Measurements from ENCODE around the gene PLET1.
A peak's percentile ranks its signal among the peaks of the same experiment; 100 is the strongest.

PLET1 gene

GRCh38 chr11:112223754-112224532 lies 36.7 kb downstream of the PLET1 start:
- Mint-ChIP-seq H3K9me3 (no peaks in the 10 kb centered on the region), H3K27me3 (no peaks in the 10 kb centered on the region), H3K27ac (no peak overlapping the region), H3K4me3 (no peak overlapping the region), H3K36me3 (ENCODE audit: low read depth) (peaks cover 18% of the 10 kb centered on the region), H3K4me1 (ENCODE audit: low read depth) (peaks cover 30% of the 10 kb centered on the region)
- intact Hi-C loops (cut with micrococcal nuclease) = no loop called here

DNA sequence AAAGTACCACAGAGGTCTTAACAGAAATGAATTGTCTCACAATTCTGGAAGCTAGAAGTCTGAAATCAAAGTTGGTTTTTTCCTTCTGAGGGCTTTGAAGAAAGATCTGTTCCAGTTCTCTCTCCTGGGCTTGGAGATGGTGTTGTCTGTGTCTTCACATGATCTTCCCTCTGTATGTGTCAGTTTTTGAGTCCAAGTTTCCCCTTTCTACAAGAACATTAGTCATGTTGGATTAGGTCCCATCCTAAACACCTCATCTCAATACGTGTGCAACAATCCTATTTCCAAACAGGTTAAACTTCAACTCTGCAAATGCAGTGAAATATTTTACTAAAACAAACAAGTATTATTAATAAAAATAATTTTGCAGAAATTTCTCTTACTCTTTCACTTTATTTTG lies 37.5 kb downstream of the PLET1 start:
- peaks cover 24% of the 10 kb centered on the region for H3K4me1 Mint-ChIP-seq (ENCODE audit: low read depth)
- no peaks in the 10 kb centered on the region for H3K27me3 Mint-ChIP-seq
- peaks cover 9% of the 10 kb centered on the region for H3K36me3 Mint-ChIP-seq (ENCODE audit: low read depth)
- no peaks in the 10 kb centered on the region for H3K9me3 Mint-ChIP-seq
- no peak overlapping the region for H3K27ac Mint-ChIP-seq
- no peak overlapping the region for H3K4me3 Mint-ChIP-seq
- intact Hi-C loops (cut with micrococcal nuclease) = no loop called here

DNA sequence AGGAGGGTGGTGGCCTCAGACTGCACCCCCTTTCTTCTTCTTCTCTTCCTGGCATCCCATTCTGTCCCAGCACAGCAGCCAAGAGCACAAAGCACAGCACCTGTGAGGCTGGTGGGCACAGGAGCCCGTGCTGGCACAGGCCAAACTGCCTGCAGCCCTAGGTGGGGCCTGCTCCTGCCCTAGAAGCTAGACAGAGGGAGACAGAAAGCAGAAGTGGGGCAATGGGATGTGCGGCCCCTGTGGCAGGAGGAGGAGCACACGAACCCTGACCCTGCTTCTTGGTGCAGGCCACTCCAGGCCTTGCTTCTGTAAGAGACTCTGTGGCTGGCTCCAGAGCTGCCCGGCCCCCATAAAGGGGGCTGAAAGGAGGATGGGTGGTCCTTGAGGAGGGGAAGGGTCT lies 38.4 kb downstream of the PLET1 start:
- intact Hi-C loops (cut with micrococcal nuclease) = no loop called here
- Mint-ChIP-seq H3K27ac (peak overlapping the region; percentile 53), H3K4me3 (no peak overlapping the region), H3K4me1 (ENCODE audit: low read depth) (peaks cover 17% of the 10 kb centered on the region), H3K9me3 (no peaks in the 10 kb centered on the region), H3K27me3 (no peaks in the 10 kb centered on the region), H3K36me3 (ENCODE audit: low read depth) (peaks cover 8% of the 10 kb centered on the region)

- peaks cover 6% of the 10 kb centered on the region for H3K36me3 Mint-ChIP-seq (ENCODE audit: low read depth)
- H3K9me3 Mint-ChIP-seq = no peaks in the 10 kb centered on the region
- H3K4me1 Mint-ChIP-seq (ENCODE audit: low read depth) = peaks cover 13% of the 10 kb centered on the region
- intact Hi-C loops (cut with micrococcal nuclease) = loop anchor here (2.0 kb wide), 1 partner anchor 333 kb away; no protein-coding TSS in a partner anchor
- H3K27me3 Mint-ChIP-seq = no peaks in the 10 kb centered on the region
- no peak overlapping the region for H3K4me3 Mint-ChIP-seq
- H3K27ac Mint-ChIP-seq = no peak overlapping the region
These were observed 39.3 kb downstream of the PLET1 start for GRCh38 chr11:112221274-112221835.

GRCh38 chr11:112219476-112220232 lies 41.0 kb downstream of the PLET1 start:
- Mint-ChIP-seq H3K9me3 (no peaks in the 10 kb centered on the region), H3K36me3 (ENCODE audit: low read depth) (no peaks in the 10 kb centered on the region), H3K4me1 (ENCODE audit: low read depth) (peaks cover 13% of the 10 kb centered on the region), H3K27me3 (no peaks in the 10 kb centered on the region), H3K27ac (peak overlapping the region; percentile 45), H3K4me3 (no peak overlapping the region)
- intact Hi-C loops (cut with micrococcal nuclease) = loop anchor here (1.0 to 2.0 kb wide), 2 partner anchors 61 to 335 kb away; no protein-coding TSS in a partner anchor

GRCh38 chr11:112216561-112217105 lies 44.0 kb downstream of the PLET1 start:
- H3K27me3 Mint-ChIP-seq = no peaks in the 10 kb centered on the region
- peaks cover 6% of the 10 kb centered on the region for H3K4me1 Mint-ChIP-seq (ENCODE audit: low read depth)
- H3K4me3 Mint-ChIP-seq = no peak overlapping the region
- no peaks in the 10 kb centered on the region for H3K36me3 Mint-ChIP-seq (ENCODE audit: low read depth)
- H3K27ac Mint-ChIP-seq = no peak overlapping the region
- H3K9me3 Mint-ChIP-seq = no peaks in the 10 kb centered on the region
- intact Hi-C loops (cut with micrococcal nuclease) = no loop called here

DNA sequence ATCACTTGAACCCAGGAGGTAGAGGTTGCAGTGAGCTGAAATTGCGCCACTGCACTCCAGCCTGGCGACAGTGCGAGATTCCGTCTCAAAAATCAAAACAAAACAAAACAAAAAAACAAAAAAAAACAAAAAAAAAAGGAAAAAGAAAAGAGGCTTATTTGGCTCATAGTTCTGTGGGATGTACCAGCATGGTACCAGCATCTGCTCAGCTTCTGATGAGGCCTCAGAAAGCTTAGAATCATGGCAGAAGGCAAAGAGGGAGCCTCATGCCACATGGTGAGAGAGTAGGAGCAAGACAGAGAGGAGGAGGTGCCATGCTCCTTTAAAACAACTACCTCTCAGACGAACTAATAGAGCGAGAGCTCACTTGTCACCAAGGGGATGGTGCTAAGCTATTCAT lies 45.0 kb downstream of the PLET1 start:
- H3K27me3 Mint-ChIP-seq = no peaks in the 10 kb centered on the region
- intact Hi-C loops (cut with micrococcal nuclease) = no loop called here

DNA sequence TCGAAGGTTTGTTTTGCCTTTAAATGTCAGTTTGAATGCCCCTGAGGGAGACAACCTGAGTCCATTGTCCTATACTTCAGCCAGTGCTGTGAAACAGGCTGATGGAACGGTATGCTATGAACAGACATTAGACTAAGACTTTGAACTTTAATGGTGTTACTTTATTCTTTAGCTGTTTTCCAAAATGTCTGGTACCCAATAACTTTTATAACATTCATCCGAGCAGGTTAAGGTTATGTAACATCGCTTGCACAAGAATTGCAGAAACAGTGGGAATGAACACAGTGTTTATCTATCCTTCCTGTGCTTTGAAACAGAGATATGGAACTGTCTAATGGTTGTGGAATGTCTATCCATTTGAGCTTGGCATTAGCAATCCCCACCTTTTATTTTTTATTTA lies 46.9 kb downstream of the PLET1 start:
- no peak overlapping the region for H3K27ac Mint-ChIP-seq
- peaks cover 1% of the 10 kb centered on the region for H3K27me3 Mint-ChIP-seq
- H3K4me1 Mint-ChIP-seq (ENCODE audit: low read depth) = no peaks in the 10 kb centered on the region
- H3K4me3 Mint-ChIP-seq = no peak overlapping the region
- intact Hi-C loops (cut with micrococcal nuclease) = no loop called here
- H3K9me3 Mint-ChIP-seq = no peaks in the 10 kb centered on the region
- no peaks in the 10 kb centered on the region for H3K36me3 Mint-ChIP-seq (ENCODE audit: low read depth)

More for the DNA sequence above, 45.0 kb downstream of the PLET1 start:
- no peak overlapping the region for H3K27ac Mint-ChIP-seq
- no peak overlapping the region for H3K4me3 Mint-ChIP-seq
- no peaks in the 10 kb centered on the region for H3K9me3 Mint-ChIP-seq
- H3K36me3 Mint-ChIP-seq (ENCODE audit: low read depth) = no peaks in the 10 kb centered on the region
- H3K4me1 Mint-ChIP-seq (ENCODE audit: low read depth) = peaks cover 6% of the 10 kb centered on the region

GRCh38 chr11:112212710-112213109 lies 48.0 kb downstream of the PLET1 start:
- intact Hi-C loops (cut with micrococcal nuclease) = no loop called here
- Mint-ChIP-seq H3K4me1 (ENCODE audit: low read depth) (no peaks in the 10 kb centered on the region), H3K36me3 (ENCODE audit: low read depth) (no peaks in the 10 kb centered on the region), H3K9me3 (no peaks in the 10 kb centered on the region), H3K27ac (no peak overlapping the region), H3K4me3 (no peak overlapping the region), H3K27me3 (peaks cover 1% of the 10 kb centered on the region)

DNA sequence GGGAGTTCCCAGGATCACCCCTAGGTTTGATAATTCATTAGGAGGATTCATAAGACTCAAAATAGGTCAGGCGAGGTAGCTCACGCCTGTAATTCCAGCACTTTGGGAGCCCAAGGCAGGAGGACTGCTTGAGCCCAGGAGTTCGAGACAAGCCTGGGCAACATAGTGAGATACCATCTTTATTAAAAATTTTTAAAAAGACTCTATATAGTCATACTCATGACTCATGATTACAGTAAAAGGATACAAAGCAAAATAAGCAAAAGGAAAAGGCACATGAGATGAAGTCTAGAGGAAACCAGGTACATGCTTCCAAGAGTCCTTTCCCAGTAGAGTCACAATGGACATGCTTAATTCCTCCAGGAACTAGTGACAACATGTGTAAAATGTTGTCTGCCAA lies 48.4 kb downstream of the PLET1 start:
- H3K36me3 Mint-ChIP-seq (ENCODE audit: low read depth) = no peaks in the 10 kb centered on the region
- peaks cover 1% of the 10 kb centered on the region for H3K27me3 Mint-ChIP-seq
- no peak overlapping the region for H3K27ac Mint-ChIP-seq
- H3K4me1 Mint-ChIP-seq (ENCODE audit: low read depth) = no peaks in the 10 kb centered on the region
- H3K9me3 Mint-ChIP-seq = no peaks in the 10 kb centered on the region
- intact Hi-C loops (cut with micrococcal nuclease) = no loop called here
- H3K4me3 Mint-ChIP-seq = no peak overlapping the region

GRCh38 chr11:112211536-112211935 lies 49.1 kb downstream of the PLET1 start:
- Mint-ChIP-seq H3K27ac (no peak overlapping the region), H3K36me3 (ENCODE audit: low read depth) (no peaks in the 10 kb centered on the region), H3K9me3 (no peaks in the 10 kb centered on the region), H3K4me3 (no peak overlapping the region), H3K4me1 (ENCODE audit: low read depth) (no peaks in the 10 kb centered on the region), H3K27me3 (peaks cover 1% of the 10 kb centered on the region)
- intact Hi-C loops (cut with micrococcal nuclease) = no loop called here

- Mint-ChIP-seq H3K9me3 (no peaks in the 10 kb centered on the region), H3K4me3 (no peak overlapping the region), H3K4me1 (ENCODE audit: low read depth) (no peaks in the 10 kb centered on the region), H3K27ac (no peak overlapping the region), H3K27me3 (peaks cover 1% of the 10 kb centered on the region), H3K36me3 (ENCODE audit: low read depth) (no peaks in the 10 kb centered on the region)
- intact Hi-C loops (cut with micrococcal nuclease) = no loop called here
These were observed 49.8 kb downstream of the PLET1 start for GRCh38 chr11:112210890-112211289.

DNA sequence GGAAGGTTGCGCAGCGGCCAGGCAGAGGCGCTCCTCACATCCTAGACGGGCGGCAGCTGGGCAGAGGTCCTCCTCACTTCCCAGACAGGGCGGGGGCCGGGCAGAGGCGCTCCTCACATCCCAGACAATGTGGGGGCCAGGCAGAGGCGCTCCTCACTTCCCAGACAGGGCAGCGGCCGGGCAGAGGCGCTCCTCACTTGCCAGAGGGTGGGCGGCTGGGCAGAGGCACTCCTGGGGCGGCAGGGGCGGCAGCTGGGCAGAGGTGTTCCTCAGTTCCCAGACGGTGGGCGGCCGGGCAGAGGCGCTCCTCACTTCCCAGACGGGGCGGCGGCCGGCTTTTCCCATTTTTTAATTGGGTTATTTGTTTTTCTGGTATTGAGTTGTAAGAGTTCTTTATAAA lies 54.6 kb downstream of the PLET1 start:
- Mint-ChIP-seq H3K4me1 (ENCODE audit: low read depth) (no peaks in the 10 kb centered on the region), H3K27ac (no peak overlapping the region), H3K4me3 (no peak overlapping the region), H3K27me3 (peaks cover 1% of the 10 kb centered on the region), H3K9me3 (no peaks in the 10 kb centered on the region), H3K36me3 (ENCODE audit: low read depth) (no peaks in the 10 kb centered on the region)
- intact Hi-C loops (cut with micrococcal nuclease) = no loop called here

- intact Hi-C loops (cut with micrococcal nuclease) = no loop called here
- H3K4me3 Mint-ChIP-seq = no peak overlapping the region
- H3K27ac Mint-ChIP-seq = peak overlapping the region; percentile 25
- H3K4me1 Mint-ChIP-seq (ENCODE audit: low read depth) = peaks cover 5% of the 10 kb centered on the region
- no peaks in the 10 kb centered on the region for H3K27me3 Mint-ChIP-seq
- H3K9me3 Mint-ChIP-seq = no peaks in the 10 kb centered on the region
- H3K36me3 Mint-ChIP-seq (ENCODE audit: low read depth) = no peaks in the 10 kb centered on the region
These were observed 60.4 kb downstream of the PLET1 start for GRCh38 chr11:112200252-112200651.

All from dendritic cell treated with granulocyte-macrophage colony-stimulating factor and Interleukin-4, amounts not matched to agents 40 ng/mL and 50 ng/mL, for 4 days (primary cell).